Esophagus squamous epithelium (tissue), 5 donors: ENCODE data around the gene PVALEF. TPM values are rescaled to one million over a fixed set of nuclear protein-coding genes. Genes with fewer than 3 reads are reported as not detected.

Experiments used
- DNase-seq: peaks from one replicate; lab custom pipeline; 2025; lab: John Stamatoyannopoulos, UW
- H3K27ac ChIP-seq, 4 donors: fragments of 200-600 bp; sonication (generic); one replicate each; pipeline ENCODE4 v1.5.1; 2016 to 2019; ENCODE audit warnings: mild to moderate bottlenecking in 1 of 4
- H3K27me3 ChIP-seq, 4 donors: fragments of 200-600 bp; sonication (generic); 1 replicate in 3 of 4; 2 replicates in 1 of 4; pipeline versions ENCODE4 v1.5.1 to v1.6.0; 2017 to 2021; ENCODE audit warnings: antibody characterized with exemption in 1 of 4
- H3K36me3 ChIP-seq, 3 donors: fragments of 200-600 bp; sonication (generic); one replicate each; pipeline ENCODE4 v1.5.1; 2016 to 2019
- H3K4me1 ChIP-seq, 3 donors: fragments of 200-600 bp; sonication (generic); one replicate each; pipeline ENCODE4 v1.5.1; 2017 to 2019
- H3K4me3 ChIP-seq, 4 donors: fragments of 200-600 bp; sonication (generic); 1 replicate in 3 of 4; 2 replicates in 1 of 4; pipeline ENCODE4 v1.5.1; 2016 to 2019; ENCODE audit warnings: mild to moderate bottlenecking in 2 of 4, moderate library complexity in 1 of 4
- H3K9me3 ChIP-seq, 3 donors: fragments of 200-600 bp; sonication (generic); one replicate each; pipeline ENCODE4 v1.5.1; 2016 to 2019
- CTCF ChIP-seq, 6 experiments: fragments of 450-650 bp in 4 of 6; fragments of 200-600 bp in 2 of 6; sonication (generic) in 2 of 6; IDR thresholded peaks; one replicate each; pipeline ENCODE4 v1.5.1; 2016 to 2019; ENCODE audit warnings: antibody characterized with exemption in 6 of 6, mild to moderate bottlenecking in 4 of 6, moderate library complexity in 4 of 6
- POLR2A ChIP-seq, 4 donors: fragments of 450-650 bp; IDR thresholded peaks; one replicate each; pipeline ENCODE4 v1.6.1; 2017; ENCODE audit warnings: antibody characterized with exemption in 4 of 4, mild to moderate bottlenecking in 4 of 4, moderate library complexity in 3 of 4
- WGBS, 2 donors: methylation state at CpG; one replicate each; pipeline ENCODE4 v1.1.5; 2018; 5-methylcytosine and 5-hydroxymethylcytosine counted together
- intact Hi-C: fragments of 100-400 bp; cut with DNase I; formaldehyde crosslinking; loops from one replicate; pipeline ENCODE4 v1.15.0; 2022
- total RNA-seq, 4 donors: library from RNA; depleted of rRNA; stranded (reverse); fragments of >200 nt; gene quantifications; one replicate each; pipeline ENCODE4 v1.1.0, GENCODE V29; 2016
- donor health status: DM: yes; HTN: yes; CAD: no.

The PVALEF gene
- total RNA-seq, 4 donors from 2014 or later, result not detected

DNA sequence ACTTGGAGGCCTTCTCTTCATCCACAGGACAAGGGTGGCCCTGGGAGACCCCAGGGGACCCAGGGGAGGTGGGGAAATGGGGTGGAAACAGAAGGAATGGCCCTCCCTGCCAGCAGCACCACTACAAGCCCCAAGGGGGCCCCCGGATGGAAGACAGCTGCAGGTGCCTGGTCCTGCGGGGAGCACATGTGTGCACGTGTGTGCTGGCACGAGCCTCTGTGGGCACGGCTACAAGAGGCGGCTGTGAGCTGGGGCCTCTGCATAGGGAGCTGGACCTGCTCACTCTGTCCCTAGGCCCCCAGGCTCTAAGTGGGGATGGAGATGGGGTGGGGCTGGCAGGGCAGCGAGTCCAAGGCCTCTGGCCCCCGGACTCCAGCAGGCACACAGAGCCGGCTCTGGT is 13.9 kb downstream of the PVALEF start:
- intact Hi-C loops, result no loop called here
- TF ChIP-seq POLR2A (IDR thresholded peaks at IDR 0.05), result no peak
- no peak for TF ChIP-seq CTCF (IDR thresholded peaks at IDR 0.05)
- Histone ChIP-seq H3K9me3 (peaks cover 0 to 5% (median 0%) of the 10 kb centered on the region in 3 donors), H3K27me3 (peaks cover 0 to 50% (median 0%) of the 10 kb centered on the region in 4 donors), H3K36me3 (no peaks in the 10 kb centered on the region), H3K27ac (no peak overlapping the region), H3K4me3 (no peak overlapping the region), H3K4me1 (no peaks in the 10 kb centered on the region)
- 53 to 100% methylated on average over 3 to 5 of the region's 9 CpGs for WGBS, 2 donors
- no peak for DNase-seq

DNA sequence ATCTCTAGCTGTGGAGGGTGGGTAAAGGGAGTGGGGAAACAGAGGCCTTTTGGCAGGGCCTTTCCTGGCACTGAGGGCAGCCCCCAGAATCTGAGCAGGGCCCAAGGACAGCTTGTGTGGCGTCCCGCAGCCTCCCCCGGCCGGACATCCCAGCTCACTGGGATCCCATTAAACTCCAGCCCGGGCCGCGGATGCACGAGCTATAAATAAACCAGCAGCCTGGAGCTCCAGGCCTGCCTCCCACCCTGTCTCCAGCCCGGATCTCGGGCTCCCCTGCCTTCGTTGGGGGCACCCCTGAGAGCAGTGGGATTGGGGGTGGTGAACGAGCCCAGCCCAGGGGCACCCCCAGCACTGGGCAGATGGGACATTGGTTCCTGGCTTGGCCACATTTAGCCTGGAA is 14.6 kb downstream of the PVALEF start:
- no peak for TF ChIP-seq POLR2A (IDR thresholded peaks at IDR 0.05)
- intact Hi-C loops, result no loop called here
- 51% methylated on average over 6 of the region's 12 CpGs; no CpG with 5 or more reads in 1 of the 2 donors for WGBS, 2 donors
- Histone ChIP-seq H3K9me3 (peaks cover 0 to 5% (median 0%) of the 10 kb centered on the region in 3 donors), H3K4me3 (no peak overlapping the region), H3K27me3 (peaks cover 0 to 57% (median 0%) of the 10 kb centered on the region in 4 donors), H3K27ac (no peak overlapping the region), H3K4me1 (no peaks in the 10 kb centered on the region), H3K36me3 (no peaks in the 10 kb centered on the region)
- no peak for DNase-seq

DNA sequence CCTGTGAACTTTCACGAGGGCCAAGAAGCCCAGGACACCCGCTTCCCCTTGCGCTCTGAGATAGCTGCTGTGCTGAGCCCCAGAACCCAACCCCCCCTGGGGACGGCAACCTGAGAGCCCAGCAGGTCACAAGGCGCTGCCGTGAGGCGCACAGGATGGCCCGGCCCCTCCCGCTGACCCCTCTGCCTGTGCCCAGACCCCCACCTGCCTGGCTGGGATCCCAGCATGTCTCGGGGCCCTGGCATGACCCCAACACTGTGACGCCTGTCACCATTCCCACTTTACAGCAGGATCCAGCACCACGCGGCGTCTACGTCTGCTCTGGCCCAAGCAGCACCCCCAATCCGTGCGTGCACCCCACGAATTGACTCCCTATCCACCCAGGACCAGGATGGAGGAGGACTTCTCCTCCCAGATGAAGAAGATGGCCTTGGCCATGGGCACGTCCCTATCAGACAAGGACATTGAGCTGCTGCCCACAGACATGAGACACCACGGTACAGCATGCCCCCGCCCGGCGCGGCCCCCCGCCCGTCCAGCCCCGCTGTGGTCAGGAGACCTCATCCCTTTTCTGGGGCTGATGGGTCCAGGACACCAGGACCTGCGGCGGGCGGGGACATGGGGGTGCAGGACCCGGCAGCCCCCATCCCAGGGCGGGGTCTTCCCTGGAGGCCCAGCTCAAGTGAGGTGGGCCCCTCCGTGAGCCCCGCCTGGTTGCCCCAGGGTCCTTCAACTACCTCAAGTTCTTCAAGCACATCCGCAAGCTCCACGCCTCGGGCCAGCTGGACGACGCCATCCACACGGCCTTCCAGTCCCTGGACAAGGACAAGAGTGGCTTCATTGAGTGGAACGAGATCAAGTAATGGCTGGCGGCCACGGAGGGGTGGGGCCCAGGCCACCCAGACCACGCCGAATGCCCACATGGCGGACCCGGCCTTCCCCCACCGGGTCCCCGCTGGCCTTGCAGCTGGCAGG is 15.8 kb downstream of the PVALEF start:
- no peak overlapping the region for H3K4me3 ChIP-seq
- intact Hi-C loops, result no loop called here
- TF ChIP-seq POLR2A (IDR thresholded peaks at IDR 0.05), result no peak
- no peak for TF ChIP-seq CTCF (IDR thresholded peaks at IDR 0.05)
- H3K9me3 ChIP-seq, result no peaks in the 10 kb centered on the region
- no peaks in the 10 kb centered on the region for H3K4me1 ChIP-seq
- WGBS, 2 donors, result 81 to 93% methylated on average over 3 to 12 of the region's 49 CpGs
- DNase-seq, result no peak
- no peaks in the 10 kb centered on the region for H3K36me3 ChIP-seq
- H3K27me3 ChIP-seq, result peaks cover 0 to 63% (median 0%) of the 10 kb centered on the region in 4 donors
- no peak overlapping the region for H3K27ac ChIP-seq

- no peaks in the 10 kb centered on the region for H3K9me3 ChIP-seq
- DNase-seq, result no peak
- H3K27me3 ChIP-seq, result peaks cover 0 to 65% (median 0%) of the 10 kb centered on the region in 4 donors
- H3K36me3 ChIP-seq, result no peaks in the 10 kb centered on the region
- no peaks in the 10 kb centered on the region for H3K4me1 ChIP-seq
- intact Hi-C loops, result no loop called here
- no peak overlapping the region for H3K4me3 ChIP-seq
- 60% methylated on average over 1 of the region's 19 CpGs; no CpG with 5 or more reads in 1 of the 2 donors for WGBS, 2 donors
- TF ChIP-seq CTCF (IDR thresholded peaks at IDR 0.05) (no peak), POLR2A (IDR thresholded peaks at IDR 0.05) (no peak)
- H3K27ac ChIP-seq, result no peak overlapping the region
These were observed 16.5 kb downstream of the PVALEF start for GRCh38 chr17:81181811-81182185.

GRCh38 chr17:81182596-81182995 is 17.3 kb downstream of the PVALEF start:
- Histone ChIP-seq H3K36me3 (no peaks in the 10 kb centered on the region), H3K27me3 (peaks cover 0 to 65% (median 0%) of the 10 kb centered on the region in 4 donors), H3K4me1 (no peaks in the 10 kb centered on the region), H3K27ac (no peak overlapping the region), H3K4me3 (no peak overlapping the region), H3K9me3 (no peaks in the 10 kb centered on the region)
- 80 to 100% methylated on average over 1 to 3 of the region's 5 CpGs for WGBS, 2 donors
- no peak for DNase-seq
- TF ChIP-seq CTCF (IDR thresholded peaks at IDR 0.05), result no peak
- TF ChIP-seq POLR2A (IDR thresholded peaks at IDR 0.05), result no peak
- intact Hi-C loops, result no loop called here
